Stimulated activated CD4-positive, alpha-beta T cell treated with anti-CD3 and anti-CD28 coated beads, Interleukin-2, amount 100 ng/mL, for 48 hours (primary cell): Measurements from ENCODE around the gene DNM3.

Experiments
- DNase-seq, 2 donors: peaks; one replicate each; pipeline ENCODE4 v3.0.0-alpha.2; 2020

DNM3 gene

GRCh38 chr1:172447641-172448040 is 606.3 kb downstream of the DNM3 start:
- no peak for DNase-seq

GRCh38 chr1:172448995-172449584 is 607.8 kb downstream of the DNM3 start:
- no peak for DNase-seq

DNA sequence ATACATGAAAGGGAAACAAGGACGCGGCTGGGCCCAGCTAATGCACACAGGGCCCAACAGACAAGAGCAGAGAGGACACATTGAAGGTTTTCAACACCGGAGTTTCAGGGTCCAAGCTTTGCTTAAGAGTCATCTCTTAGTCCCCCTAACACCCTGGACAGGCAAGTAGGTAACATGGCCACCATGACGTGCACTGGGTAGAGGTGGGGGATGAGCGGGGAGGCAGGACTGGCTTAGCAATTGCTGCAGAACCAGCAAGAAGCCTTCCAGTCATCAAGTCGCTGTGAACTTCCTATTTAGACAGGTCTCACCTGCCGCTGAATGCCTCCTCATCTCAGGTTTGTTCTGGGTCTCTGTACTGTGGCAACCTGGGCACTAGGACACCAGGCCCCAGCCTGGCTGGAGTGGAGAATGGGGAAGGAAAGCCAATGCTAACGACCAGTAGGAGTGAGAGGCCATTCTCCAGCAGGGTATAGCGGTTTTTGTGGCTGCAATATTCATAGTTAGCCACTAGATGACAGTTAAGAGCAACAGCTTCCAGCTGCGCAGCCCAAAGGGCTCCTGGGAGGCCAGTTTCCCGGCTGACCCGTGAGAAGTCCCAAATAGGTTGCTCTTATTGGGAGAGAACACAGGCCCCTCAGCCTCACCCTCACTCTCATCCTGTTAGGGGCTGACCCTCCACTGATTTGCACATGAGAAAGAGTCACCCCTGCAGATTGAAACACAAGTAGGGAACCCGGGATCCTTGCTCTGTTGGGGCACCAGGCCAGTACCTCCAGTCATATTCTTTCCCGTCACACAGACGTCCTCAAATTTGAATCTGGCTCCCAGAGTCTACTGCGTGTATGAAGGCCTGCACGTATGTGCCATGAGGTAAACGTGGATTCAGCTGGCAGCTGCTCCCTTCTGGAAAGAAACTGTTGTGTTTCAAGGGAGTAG is 608.6 kb downstream of the DNM3 start:
- DNase-seq = peak; percentile 25 to 36

GRCh38 chr1:172450524-172450885 is 609.2 kb downstream of the DNM3 start:
- no peak for DNase-seq

DNA sequence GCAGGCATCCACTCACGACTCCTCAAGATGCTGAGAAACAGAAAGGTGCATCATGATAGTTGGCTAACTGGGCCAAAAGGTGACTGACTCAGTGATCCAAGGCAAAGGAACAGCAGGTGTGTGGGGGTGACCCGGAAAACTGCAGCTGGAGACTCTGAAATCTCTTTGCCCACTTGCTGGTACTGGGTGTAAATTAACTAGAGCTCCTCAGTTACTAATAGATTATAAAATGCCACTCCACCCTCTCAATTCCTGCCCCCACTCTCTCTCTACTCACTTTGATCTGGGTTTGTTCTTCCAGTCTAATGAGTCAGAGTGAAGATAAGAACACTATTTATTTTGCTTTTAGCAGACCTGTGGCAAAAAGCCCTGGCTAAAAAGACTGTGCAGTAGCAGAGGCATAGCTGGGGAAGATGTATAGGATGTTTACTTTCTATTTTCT is 609.7 kb downstream of the DNM3 start:
- no peak for DNase-seq

GRCh38 chr1:172452536-172453152 is 611.3 kb downstream of the DNM3 start:
- no peak for DNase-seq

- DNase-seq = no peak
Observed at GRCh38 chr1:172453153-172453545, 611.9 kb downstream of the DNM3 start.

GRCh38 chr1:172453607-172454006 is 612.3 kb downstream of the DNM3 start:
- no peak for DNase-seq

DNA sequence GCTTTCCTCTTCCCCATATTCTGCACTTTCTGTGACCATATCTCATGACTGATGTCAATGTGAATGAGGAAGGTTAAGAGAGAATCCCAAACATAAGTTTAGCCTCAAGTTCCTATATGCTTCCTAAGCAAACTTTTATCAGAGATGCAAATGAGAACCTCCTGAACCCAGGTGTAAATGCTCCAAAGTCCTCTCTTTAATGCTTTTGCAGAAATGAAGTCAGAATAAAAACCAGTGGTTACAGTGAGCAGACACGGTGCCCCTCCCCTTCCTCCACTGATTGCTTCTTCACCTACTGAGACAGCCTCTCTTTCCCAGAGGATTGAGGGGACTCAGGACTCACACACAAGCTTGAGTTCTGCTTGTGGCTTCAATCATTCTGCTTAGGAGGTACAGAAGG is 614.2 kb downstream of the DNM3 start:
- DNase-seq = no peak

DNA sequence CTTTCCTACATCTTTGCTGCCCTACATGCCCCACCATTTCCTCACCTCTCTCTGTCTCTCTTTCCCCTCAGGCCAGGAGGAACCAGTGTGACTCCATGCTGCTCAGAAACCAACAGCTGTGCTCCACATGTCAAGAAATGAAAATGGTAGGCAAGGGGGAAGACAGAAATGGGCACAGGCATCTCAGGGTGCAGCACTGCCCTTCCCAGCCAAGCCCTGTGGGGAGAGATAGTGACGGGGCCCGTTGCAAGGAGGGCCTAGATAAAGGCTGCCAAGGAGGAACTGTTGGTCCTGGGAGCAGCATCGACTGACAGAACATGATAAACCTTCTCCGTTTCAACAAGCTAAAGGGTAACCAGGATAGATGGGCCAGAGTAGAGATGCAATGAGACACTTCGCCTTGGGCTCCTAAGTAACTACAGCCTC is 615.1 kb downstream of the DNM3 start:
- no peak for DNase-seq

- DNase-seq = no peak
Observed at GRCh38 chr1:172457479-172458130, 616.3 kb downstream of the DNM3 start.

DNA sequence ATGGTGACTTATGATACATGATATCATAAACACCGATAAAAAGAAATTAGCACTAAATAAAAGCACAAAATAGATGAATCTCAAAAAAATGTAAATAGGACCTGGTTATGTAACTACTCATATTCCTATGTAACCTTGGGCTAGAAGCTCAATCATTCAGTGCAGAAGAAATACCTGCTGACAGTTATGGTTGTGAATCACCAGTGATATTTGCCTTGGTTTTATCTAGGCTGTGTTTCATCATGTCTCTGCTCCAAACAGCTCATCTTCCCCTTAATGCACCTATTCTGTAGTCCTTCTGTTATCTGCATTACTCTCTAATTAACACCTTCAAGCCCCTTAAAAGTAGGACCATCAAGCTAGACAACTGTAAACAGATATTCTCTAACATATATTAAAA is 618.9 kb downstream of the DNM3 start:
- DNase-seq = no peak

GRCh38 chr1:172460887-172461315 is 619.6 kb downstream of the DNM3 start:
- DNase-seq = no peak
